BLaER1 treated with 17β-estradiol and CSF1 and Interleukin-3, amounts not matched to agents 10 nM and 100 nM (cell line): ENCODE data around the gene BSDC1.
"Not testable (repeated sequence)": the region's sequence is repeated elsewhere in the genome, so short reads cannot be mapped to it uniquely, and the experiment has no call there.

ENCODE experiments used
- H3K27ac ChIP-seq, 11 experiments: shearing (Covaris generic); formaldehyde crosslinking; 2 replicates each; pipeline ENCODE4 v1.8.1; 2022
- H3K27me3 ChIP-seq, 11 experiments: shearing (Covaris generic); formaldehyde crosslinking; 2 replicates each; pipeline ENCODE4 v1.8.1; 2022
- H3K36me3 ChIP-seq, 11 experiments: shearing (Covaris generic); formaldehyde crosslinking; 2 replicates each; pipeline ENCODE4 v1.8.1; 2022
- H3K4me1 ChIP-seq, 10 experiments: shearing (Covaris generic); formaldehyde crosslinking; 2 replicates each; pipeline ENCODE4 v1.8.1; 2022
- H3K4me2 ChIP-seq, 11 experiments: shearing (Covaris generic); formaldehyde crosslinking; 2 replicates each; pipeline ENCODE4 v1.8.1; 2022
- H3K4me3 ChIP-seq, 10 experiments: shearing (Covaris generic); formaldehyde crosslinking; 2 replicates each; pipeline ENCODE4 v1.8.1; 2022
- H3K9ac ChIP-seq, 11 experiments: shearing (Covaris generic); formaldehyde crosslinking; 2 replicates each; pipeline ENCODE4 v1.8.1; 2022
- H3K9me3 ChIP-seq, 11 experiments: shearing (Covaris generic); formaldehyde crosslinking; replicated peaks in 1 of 11; 2 replicates each; pipeline ENCODE4 v1.8.1; 2022
- H4K20me1 ChIP-seq, 11 experiments: shearing (Covaris generic); formaldehyde crosslinking; 2 replicates each; pipeline ENCODE4 v1.8.1; 2022
- Cebpa-rat ChIP-seq, 11 experiments: shearing (Covaris generic); IDR thresholded peaks; 2 replicates each; pipeline ENCODE4 v1.8.1; 2022

The BSDC1 gene

GRCh38 chr1:32394141-32394889 is at the start of gene BSDC1:
TSS of gene BSDC1 (minus strand) at chr1:32394441. CDS start at chr1:32394414, 27 bp downstream.
- H3K27ac ChIP-seq, result peak within 1 kb of the TSS; percentile 74 to 91 (median 86)

GRCh38 chr1:32441467-32441866 is 47.2 kb upstream of the BSDC1 start:
- H3K9me3 ChIP-seq, result peaks cover 0 to 19% (median 10%) of the 10 kb centered on the region in 11 experiments; a peak in 14 of 22 replicates
- H4K20me1 ChIP-seq, H3K36me3 ChIP-seq, H3K9ac ChIP-seq, H3K4me2 ChIP-seq, H3K27me3 ChIP-seq, H3K4me1 ChIP-seq, H3K4me3 ChIP-seq, H3K27ac ChIP-seq: not testable (repeated sequence)

More at GRCh38 chr1:32394141-32394889, at the start of gene BSDC1:
- Histone ChIP-seq H3K36me3 (peaks cover 27 to 40% (median 34%) of the 10 kb centered on the region in 11 experiments), H4K20me1 (peaks cover 0 to 34% (median 14%) of the 10 kb centered on the region in 11 experiments; a peak in 10 of 22 replicates), H3K9ac (peak within 1 kb of the TSS; percentile 85 to 93 (median 89)), H3K4me1 (peaks cover 36 to 52% (median 43%) of the 10 kb centered on the region in 10 experiments), H3K9me3 (0 out of 22 replicates have a peak, but pooled peaks cover 0 to 5% (median 0%) of the 10 kb centered on the region in 11 experiments), H3K4me3 (peak within 1 kb of the TSS; percentile 66 to 90 (median 84)), H3K27me3 (no peaks in the 10 kb centered on the region), H3K4me2 (peak within 1 kb of the TSS; percentile 89 to 98 (median 94))
- TF ChIP-seq Cebpa-rat (IDR thresholded peaks at IDR 0.05), result no peak

- H4K20me1 ChIP-seq, H3K9ac ChIP-seq, H3K4me3 ChIP-seq, H3K27ac ChIP-seq, H3K27me3 ChIP-seq, H3K36me3 ChIP-seq, H3K4me2 ChIP-seq, H3K4me1 ChIP-seq: not testable (repeated sequence)
- peaks cover 0 to 19% (median 10%) of the 10 kb centered on the region in 11 experiments; a peak in 14 of 22 replicates for H3K9me3 ChIP-seq
Observed at GRCh38 chr1:32438777-32439176, 44.5 kb upstream of the BSDC1 start.

- H3K4me2 ChIP-seq, result no peak overlapping the region
- H3K9ac ChIP-seq, result no peak overlapping the region
Observed at GRCh38 chr1:32438136-32438535, 43.9 kb upstream of the BSDC1 start.

GRCh38 chr1:32431736-32432400 is 37.6 kb upstream of the BSDC1 start:
- no peak overlapping the region for H3K4me2 ChIP-seq
- no peaks in the 10 kb centered on the region for H3K36me3 ChIP-seq
- H4K20me1 ChIP-seq, result no peaks in the 10 kb centered on the region
- no peaks in the 10 kb centered on the region for H3K9me3 ChIP-seq
- no peak overlapping the region for H3K9ac ChIP-seq
- peaks cover 2 to 16% (median 8%) of the 10 kb centered on the region in 11 experiments; a peak in 21 of 22 replicates for H3K27me3 ChIP-seq
- no peak for TF ChIP-seq Cebpa-rat (IDR thresholded peaks at IDR 0.05)
- no peak overlapping the region for H3K27ac ChIP-seq
- H3K4me3 ChIP-seq, result no peak overlapping the region
- peaks cover 0 to under 1% (median 0%) of the 10 kb centered on the region in 10 experiments; a peak in 4 of 20 replicates for H3K4me1 ChIP-seq

More at GRCh38 chr1:32438136-32438535, 43.9 kb upstream of the BSDC1 start:
- Histone ChIP-seq H3K36me3 (no peaks in the 10 kb centered on the region), H3K27ac (no peak overlapping the region), H3K4me1 (no peaks in the 10 kb centered on the region), H3K9me3 (peaks cover 0 to 19% (median 10%) of the 10 kb centered on the region in 11 experiments; a peak in 14 of 22 replicates), H4K20me1 (no peaks in the 10 kb centered on the region), H3K27me3 (no peaks in the 10 kb centered on the region), H3K4me3 (no peak overlapping the region)
- no peak for TF ChIP-seq Cebpa-rat (IDR thresholded peaks at IDR 0.05)

- H4K20me1 ChIP-seq, result no peaks in the 10 kb centered on the region
- TF ChIP-seq Cebpa-rat (IDR thresholded peaks at IDR 0.05), result no peak
- no peak overlapping the region for H3K9ac ChIP-seq
- H3K36me3 ChIP-seq, result no peaks in the 10 kb centered on the region
- H3K4me1 ChIP-seq, result peaks cover 0 to 13% (median 6%) of the 10 kb centered on the region in 10 experiments; a peak in 10 of 20 replicates
- H3K27me3 ChIP-seq, result peaks cover 9 to 22% (median 19%) of the 10 kb centered on the region in 11 experiments
- no peak overlapping the region for H3K4me2 ChIP-seq
- H3K9me3 ChIP-seq, result no peaks in the 10 kb centered on the region
- H3K27ac ChIP-seq, result no peak overlapping the region
- H3K4me3 ChIP-seq, result no peak overlapping the region
Observed at GRCh38 chr1:32427264-32427963, 33.2 kb upstream of the BSDC1 start.

- Histone ChIP-seq H3K9ac (no peak overlapping the region), H3K27ac (no peak overlapping the region), H3K27me3 (peaks cover 9 to 22% (median 19%) of the 10 kb centered on the region in 11 experiments), H4K20me1 (no peaks in the 10 kb centered on the region), H3K4me1 (peaks cover 0 to 13% (median 6%) of the 10 kb centered on the region in 10 experiments; a peak in 10 of 20 replicates), H3K4me2 (peak overlapping the region in 10 of 11 experiments; percentile 22 to 59 (median 42); a peak in 12 of 22 replicates), H3K9me3 (no peaks in the 10 kb centered on the region), H3K4me3 (no peak overlapping the region; a peak in 1 of 20 replicates), H3K36me3 (no peaks in the 10 kb centered on the region)
- TF ChIP-seq Cebpa-rat (IDR thresholded peaks at IDR 0.05), result no peak
Observed at GRCh38 chr1:32426489-32427255, 32.4 kb upstream of the BSDC1 start.

- H3K4me1 ChIP-seq, result peaks cover 0 to 12% (median 5%) of the 10 kb centered on the region in 10 experiments; a peak in 10 of 20 replicates
- H4K20me1 ChIP-seq, result no peaks in the 10 kb centered on the region
- no peak for TF ChIP-seq Cebpa-rat (IDR thresholded peaks at IDR 0.05)
- H3K9ac ChIP-seq, result no peak overlapping the region
- H3K27ac ChIP-seq, result no peak overlapping the region
- H3K27me3 ChIP-seq, result peaks cover 6 to 11% (median 10%) of the 10 kb centered on the region in 11 experiments
- no peak overlapping the region for H3K4me3 ChIP-seq
- no peaks in the 10 kb centered on the region for H3K36me3 ChIP-seq
- H3K4me2 ChIP-seq, result no peak overlapping the region
- H3K9me3 ChIP-seq, result no peaks in the 10 kb centered on the region
Observed at GRCh38 chr1:32421775-32422174, 27.5 kb upstream of the BSDC1 start.
